Endodermal cell (in vitro differentiated cells): ENCODE measurements around the gene FERMT2. TPM values are rescaled to one million over a fixed set of nuclear protein-coding genes. Genes with fewer than 3 reads are reported as not detected.

Source experiments
- DNase-seq: peaks from one replicate; pipeline ENCODE4 v3.0.0-alpha.2; 2017
- H3K27ac ChIP-seq: 2 replicates; pipeline ENCODE4 v1.5.1; 2013; ENCODE audit warnings: mild to moderate bottlenecking, low read depth, low read length, moderate library complexity
- H3K27me3 ChIP-seq: 2 replicates; pipeline ENCODE4 v1.6.1; 2013; ENCODE audit warnings: mild to moderate bottlenecking, low read length, moderate library complexity; ENCODE audit not compliant: insufficient read depth, control insufficient read depth, poor library complexity, severe bottlenecking
- H3K36me3 ChIP-seq: 2 replicates; pipeline ENCODE4 v1.7.0; 2013; ENCODE audit warnings: mild to moderate bottlenecking, low read length, moderate library complexity; ENCODE audit not compliant: control insufficient read depth, insufficient read depth
- H3K4me1 ChIP-seq: one replicate; pipeline ENCODE4 v1.7.0; 2013; ENCODE audit warnings: low read length; ENCODE audit not compliant: control insufficient read depth, insufficient read depth
- H3K4me3 ChIP-seq: 2 replicates; pipeline ENCODE4 v1.5.1; 2013; ENCODE audit warnings: mild to moderate bottlenecking, low read length, moderate library complexity
- H3K9ac ChIP-seq: 2 replicates; pipeline ENCODE4 v1.6.1; 2013; ENCODE audit warnings: mild to moderate bottlenecking, low read length, moderate library complexity; ENCODE audit not compliant: poor library complexity, severe bottlenecking; ENCODE audit errors: extremely low read depth
- H3K9me3 ChIP-seq: 2 replicates; pipeline ENCODE4 v1.6.1; 2013; ENCODE audit warnings: mild to moderate bottlenecking, low read length, moderate library complexity; ENCODE audit not compliant: control insufficient read depth
- H3K27ac Mint-ChIP-seq: 2 replicates; pipeline ENCODE4 v1.8.0; 2020; ENCODE audit warnings: mixed read lengths
- H3K27me3 Mint-ChIP-seq: 2 replicates; pipeline ENCODE4 v1.8.0; 2021; ENCODE audit warnings: mild to moderate bottlenecking, mixed read lengths; ENCODE audit not compliant: insufficient read depth
- H3K36me3 Mint-ChIP-seq: 2 replicates; pipeline ENCODE4 v1.8.0; 2020; ENCODE audit warnings: low read depth, mixed read lengths
- H3K4me1 Mint-ChIP-seq: 2 replicates; pipeline ENCODE4 v1.8.0; 2020; ENCODE audit warnings: mixed read lengths
- H3K4me3 Mint-ChIP-seq: 2 replicates; pipeline ENCODE4 v1.8.0; 2020; ENCODE audit warnings: mild to moderate bottlenecking, moderate library complexity, mixed read lengths
- H3K9me3 Mint-ChIP-seq: 2 replicates; pipeline ENCODE4 v1.8.0; 2020; ENCODE audit warnings: mild to moderate bottlenecking, mixed read lengths
- CTCF ChIP-seq: fragments of 200-600 bp; sonication (generic); conservative IDR thresholded peaks from 2 replicates; pipeline ENCODE4 v1.5.0; 2021; ENCODE audit warnings: antibody characterized with exemption, mild to moderate bottlenecking
- WGBS, 2 experiments: methylation state at CpG; one replicate each; pipeline versions ENCODE4 v1.1.5 to v1.1.7; 2013; ENCODE audit warnings: missing lambda C conversion rate in 2 of 2, mixed read lengths in 1 of 2; ENCODE audit not compliant: insufficient coverage in 1 of 2, insufficient read length in 1 of 2; 5-methylcytosine and 5-hydroxymethylcytosine counted together
- total RNA-seq, 2 donors: library from RNA; stranded (reverse); fragmentation: NEBNext Ultra II Directional in 1 of 2; extraction: Animal tissue kit (Norgen Biotek cat#: 25700) in 1 of 2; gene quantifications; 2 replicates in 1 of 2; 3 replicates in 1 of 2; pipeline ENCODE4 v1.2.1, GENCODE V29; 2021

Gene FERMT2
- total RNA-seq, 2 donors from 2014 or later: 350 to 377 TPM

- H3K9ac ChIP-seq: no peak overlapping the region
- no peak overlapping the region for H3K27ac ChIP-seq
- peaks cover 39% of the 10 kb centered on the region for H3K36me3 ChIP-seq
- DNase-seq: no peak
- 0 to 47% methylated on average over 1 to 3 of the region's 4 CpGs for WGBS, 2 experiments
- no peaks in the 10 kb centered on the region for H3K9me3 ChIP-seq
- no peaks in the 10 kb centered on the region for H3K27me3 Mint-ChIP-seq
- H3K27me3 ChIP-seq: no peaks in the 10 kb centered on the region
- H3K4me1 ChIP-seq: peaks cover 4% of the 10 kb centered on the region
- H3K9me3 Mint-ChIP-seq: no peaks in the 10 kb centered on the region
- TF ChIP-seq CTCF: no peak
- peaks cover 49% of the 10 kb centered on the region for H3K36me3 Mint-ChIP-seq
- peak overlapping the region; percentile 41 for H3K27ac Mint-ChIP-seq
- peaks cover 17% of the 10 kb centered on the region for H3K4me1 Mint-ChIP-seq
- H3K4me3 Mint-ChIP-seq: peak overlapping the region; percentile 3
- peak overlapping the region; percentile 4 for H3K4me3 ChIP-seq
These were observed 49.4 kb downstream of the FERMT2 start for GRCh38 chr14:52901357-52901980.

GRCh38 chr14:52900731-52901130 lies 50.1 kb downstream of the FERMT2 start:
- 90% methylated on average over 6 of the region's 8 CpGs; no CpG with 5 or more reads in 1 of the 2 experiments for WGBS, 2 experiments
- H3K9me3 Mint-ChIP-seq: no peaks in the 10 kb centered on the region
- no peak overlapping the region for H3K4me3 Mint-ChIP-seq
- H3K27me3 ChIP-seq: no peaks in the 10 kb centered on the region
- H3K36me3 Mint-ChIP-seq: peaks cover 47% of the 10 kb centered on the region
- H3K9ac ChIP-seq: no peak overlapping the region
- no peaks in the 10 kb centered on the region for H3K27me3 Mint-ChIP-seq
- H3K27ac Mint-ChIP-seq: no peak overlapping the region
- H3K9me3 ChIP-seq: no peaks in the 10 kb centered on the region
- H3K27ac ChIP-seq: no peak overlapping the region
- DNase-seq: no peak
- TF ChIP-seq CTCF: no peak
- peaks cover 31% of the 10 kb centered on the region for H3K36me3 ChIP-seq
- H3K4me3 ChIP-seq: no peak overlapping the region
- peaks cover 17% of the 10 kb centered on the region for H3K4me1 Mint-ChIP-seq
- H3K4me1 ChIP-seq: peaks cover 4% of the 10 kb centered on the region

- WGBS, 2 experiments: 80 to 100% methylated on average over 1 of the region's 1 CpG
- Histone ChIP-seq H3K36me3 (peaks cover 35% of the 10 kb centered on the region), H3K9me3 (no peaks in the 10 kb centered on the region), H3K4me3 (no peak overlapping the region), H3K27me3 (no peaks in the 10 kb centered on the region), H3K27ac (no peak overlapping the region), H3K4me1 (peaks cover 4% of the 10 kb centered on the region), H3K9ac (no peak overlapping the region)
- no peaks in the 10 kb centered on the region for H3K9me3 Mint-ChIP-seq
- H3K4me1 Mint-ChIP-seq: peaks cover 22% of the 10 kb centered on the region
- no peak overlapping the region for H3K4me3 Mint-ChIP-seq
- no peaks in the 10 kb centered on the region for H3K27me3 Mint-ChIP-seq
- no peak for TF ChIP-seq CTCF
- peaks cover 50% of the 10 kb centered on the region for H3K36me3 Mint-ChIP-seq
- H3K27ac Mint-ChIP-seq: no peak overlapping the region
- no peak for DNase-seq
These were observed 52.4 kb downstream of the FERMT2 start for GRCh38 chr14:52898496-52898895.
